ENCODE data around the gene SMC5.
"Not testable (repeated sequence)": the region's sequence is repeated elsewhere in the genome, so short reads cannot be mapped to it uniquely, and the experiment has no call there.

SMC5 gene

GRCh38 chr9:70258692-70259511, at the start of gene SMC5:
SMC5 (plus strand) TSS chr9:70258978; CDS start chr9:70259079, 101 bp downstream.
- peak; percentile 71 for DNase-seq (ENCODE audit: low read depth)

- no peak for DNase-seq (ENCODE audit: low read depth)
Observed at GRCh38 chr9:70217029-70217428, 41.7 kb upstream of the SMC5 start.

- no peak for DNase-seq (ENCODE audit: low read depth)
Observed at GRCh38 chr9:70218767-70219166, 40.0 kb upstream of the SMC5 start.

- no peak for DNase-seq (ENCODE audit: low read depth)
Observed at GRCh38 chr9:70220216-70220615, 38.6 kb upstream of the SMC5 start.

- DNase-seq (ENCODE audit: low read depth) = no peak
Observed at GRCh38 chr9:70222354-70222753, 36.4 kb upstream of the SMC5 start.

- DNase-seq (ENCODE audit: low read depth) = no peak
Observed at GRCh38 chr9:70228118-70228517, 30.7 kb upstream of the SMC5 start.

- DNase-seq (ENCODE audit: low read depth) = no peak
Observed at GRCh38 chr9:70228611-70229010, 30.2 kb upstream of the SMC5 start.

- DNase-seq (ENCODE audit: low read depth) = no peak
Observed at GRCh38 chr9:70229026-70229425, 29.8 kb upstream of the SMC5 start.

- no peak for DNase-seq (ENCODE audit: low read depth)
Observed at GRCh38 chr9:70229579-70229978, 29.2 kb upstream of the SMC5 start.

GRCh38 chr9:70232476-70232875, 26.3 kb upstream of the SMC5 start:
- DNase-seq (ENCODE audit: low read depth) = no peak

GRCh38 chr9:70234208-70234607, 24.6 kb upstream of the SMC5 start:
- DNase-seq (ENCODE audit: low read depth) = not testable (repeated sequence)

GRCh38 chr9:70245952-70246351, 12.8 kb upstream of the SMC5 start:
- not testable (repeated sequence) for DNase-seq (ENCODE audit: low read depth)

GRCh38 chr9:70250221-70250620, 8.6 kb upstream of the SMC5 start:
- no peak for DNase-seq (ENCODE audit: low read depth)

GRCh38 chr9:70255486-70255885, 3.3 kb upstream of the SMC5 start:
- DNase-seq (ENCODE audit: low read depth) = no peak

GRCh38 chr9:70256123-70256551, 2.6 kb upstream of the SMC5 start:
- DNase-seq (ENCODE audit: low read depth) = no peak

GRCh38 chr9:70257502-70257901, 1.3 kb upstream of the SMC5 start:
- DNase-seq (ENCODE audit: low read depth) = no peak

- no peak for DNase-seq (ENCODE audit: low read depth)
Observed at GRCh38 chr9:70257991-70258691, 637 bp upstream of the SMC5 start.

GRCh38 chr9:70259512-70259802, 679 bp downstream of the SMC5 start:
- DNase-seq (ENCODE audit: low read depth) = no peak

- no peak for DNase-seq (ENCODE audit: low read depth)
Observed at GRCh38 chr9:70260007-70260443, 1.2 kb downstream of the SMC5 start.

- DNase-seq (ENCODE audit: low read depth) = no peak
Observed at GRCh38 chr9:70260606-70261005, 1.8 kb downstream of the SMC5 start.

- DNase-seq (ENCODE audit: low read depth) = no peak
Observed at GRCh38 chr9:70261131-70261870, 2.5 kb downstream of the SMC5 start.

GRCh38 chr9:70262366-70262765, 3.6 kb downstream of the SMC5 start:
- no peak for DNase-seq (ENCODE audit: low read depth)

GRCh38 chr9:70262948-70263347, 4.2 kb downstream of the SMC5 start:
- DNase-seq (ENCODE audit: low read depth) = no peak

Data from stimulated activated CD8-positive, alpha-beta memory T cell treated with anti-CD3 and anti-CD28 coated beads, Interleukin-15, amount 100 ng/mL, for 1 hour (primary cell).